K562 (cell line): ENCODE data around the gene RARG. TPM values are rescaled to one million over a fixed set of nuclear protein-coding genes. Genes with fewer than 3 reads are reported as not detected.

Experiments used
- ATAC-seq: fragments of 200-7000 bp; cut with Tn5 transposase; 3 replicates; pipeline ENCODE4 v1.9.1; 2020; ENCODE audit warnings: moderate library complexity
- BruUV-seq: library from RNA; stranded (reverse); fragments of 400-500 nt; replicated peaks from 2 replicates; lab custom pipeline; 2021; lab: Mats Ljungman, UMichigan
- CTCF ChIA-PET: fragments of 300-600 bp; formaldehyde crosslinking; extraction: SDS; loops from one replicate; lab custom pipeline; 2021; ENCODE audit warnings: low intra/inter-chr PET ratio; lab: Yijun Ruan, JAX
- POLR2A ChIA-PET: fragments of 300-600, 350-650 bp; sonication (Branson Sonifier 250); formaldehyde crosslinking; extraction: SDS; loops from one replicate; lab custom pipeline; 2021; ENCODE audit warnings: antibody characterized with exemption, inconsistent platforms; lab: Yijun Ruan, JAX
- DNase-seq, 4 experiments: peaks; one replicate each; pipeline versions ENCODE4 v3.0.0 to v3.0.0-alpha.2; 2011 to 2018; ENCODE audit warnings: low spot score in 3 of 4, mixed read lengths in 3 of 4; ENCODE audit errors: extremely low read depth in 1 of 4
- FAIRE-seq: peaks from 2 replicates; lab custom pipeline; 2011; peaks lifted over from hg19 to GRCh38; lab: Jason Lieb, UNC
- H2AFZ ChIP-seq: 2 replicates; pipeline ENCODE4 v1.6.0; 2011; ENCODE audit warnings: low read depth, low read length, control low read depth, inconsistent platforms
- H3K27ac ChIP-seq: fragments of 200-600 bp; 3 replicates; pipeline ENCODE4 v1.8.0; 2011; ENCODE audit warnings: low read depth, mild to moderate bottlenecking, control low read depth, inconsistent platforms, low read length, moderate library complexity, mixed read lengths; ENCODE audit errors: extremely low read depth
- H3K27me3 ChIP-seq, 2 experiments: fragments of 300-600 bp in 1 of 2; 2 replicates in 1 of 2; 3 replicates in 1 of 2; pipeline versions ENCODE4 v1.6.0 to v1.8.0; 2011; ENCODE audit warnings: inconsistent platforms in 2 of 2, low read length in 2 of 2, mild to moderate bottlenecking in 1 of 2, mixed read lengths in 1 of 2, moderate library complexity in 1 of 2; ENCODE audit not compliant: control insufficient read depth in 2 of 2, insufficient read depth in 2 of 2
- H3K36me3 ChIP-seq: fragments of 300-600 bp; 3 replicates; pipeline ENCODE4 v1.8.0; 2011; ENCODE audit warnings: mild to moderate bottlenecking, low read length, inconsistent platforms; ENCODE audit not compliant: control insufficient read depth, insufficient read depth
- H3K4me1 ChIP-seq, 2 experiments: fragments of 200-600 bp in 1 of 2; replicated peaks in 1 of 2; 2 replicates in 1 of 2; 3 replicates in 1 of 2; pipeline versions ENCODE4 v1.5.1 to v1.8.0; 2011; ENCODE audit warnings: inconsistent platforms in 2 of 2, low read length in 2 of 2, mild to moderate bottlenecking in 1 of 2, mixed read lengths in 1 of 2, moderate library complexity in 1 of 2; ENCODE audit not compliant: control insufficient read depth in 2 of 2, insufficient read depth in 2 of 2
- H3K4me2 ChIP-seq: 2 replicates; pipeline ENCODE4 v1.6.1; 2011; ENCODE audit warnings: low read length, control low read depth, inconsistent platforms, mixed read lengths; ENCODE audit not compliant: insufficient read depth
- H3K4me3 ChIP-seq: fragments of 200-600 bp; sonication (generic), shearing (Covaris generic); 2 replicates; pipeline ENCODE4 v1.5.1; 2016; ENCODE audit warnings: control low read depth, inconsistent platforms
- H3K79me2 ChIP-seq: fragments of 200-600 bp; 3 replicates; pipeline ENCODE4 v1.8.0; 2011; ENCODE audit warnings: low read length, inconsistent platforms; ENCODE audit not compliant: control insufficient read depth, insufficient read depth
- H3K9ac ChIP-seq, 2 experiments: 2 replicates each; pipeline versions ENCODE4 v1.6.0 to v1.6.1; 2011; ENCODE audit warnings: low read depth in 2 of 2, low read length in 2 of 2, control low read depth in 1 of 2, inconsistent platforms in 1 of 2, mild to moderate bottlenecking in 1 of 2, mixed read lengths in 1 of 2; ENCODE audit not compliant: insufficient read depth in 1 of 2
- H3K9me1 ChIP-seq: one replicate; pipeline ENCODE4 v1.6.0; 2011; ENCODE audit warnings: inconsistent platforms, mild to moderate bottlenecking, low read length, moderate library complexity; ENCODE audit not compliant: control insufficient read depth, insufficient read depth
- H3K9me3 ChIP-seq: replicated peaks from 2 replicates; pipeline ENCODE4 v1.5.1; 2011; ENCODE audit warnings: low read depth, low read length, inconsistent platforms; ENCODE audit not compliant: control insufficient read depth, insufficient read depth
- H4K20me1 ChIP-seq: replicated peaks from 2 replicates; pipeline ENCODE4 v1.6.1; 2011; ENCODE audit warnings: low read length, inconsistent platforms, mixed read lengths; ENCODE audit not compliant: control insufficient read depth, insufficient read depth
- CXXC5 ChIP-seq: fragments of 250-450 bp; sonication (Bioruptor Pico); IDR thresholded peaks from 2 replicates; pipeline ENCODE4 v1.8.0; 2022; ENCODE audit warnings: inconsistent platforms, mild to moderate bottlenecking, moderate library complexity
- DEAF1 ChIP-seq: fragments of 450-650 bp; formaldehyde crosslinking; IDR thresholded peaks from 2 replicates; pipeline ENCODE4 v1.4.0; 2020; ENCODE audit warnings: mild to moderate bottlenecking, moderate library complexity
- HDAC8 ChIP-seq: fragments of 450-650 bp; IDR thresholded peaks from 2 replicates; pipeline ENCODE4 v1.6.1; 2016; ENCODE audit warnings: mild to moderate bottlenecking, missing genetic modification characterization, moderate library complexity, missing compliant biosample characterization
- KDM1A ChIP-seq, 2 experiments: fragments of 450-650 bp; IDR thresholded peaks; 2 replicates each; pipeline ENCODE4 v1.6.1; 2016; ENCODE audit warnings: mild to moderate bottlenecking in 2 of 2
- MAFG ChIP-seq: fragments of 450-650 bp; conservative IDR thresholded peaks from 2 replicates; pipeline ENCODE4 v1.6.1; 2016; ENCODE audit warnings: missing genetic modification characterization, missing compliant biosample characterization
- MTF1 ChIP-seq: fragments of 250-450 bp; sonication (Bioruptor Pico); IDR thresholded peaks from 2 replicates; pipeline ENCODE4 v1.9.0; 2021; ENCODE audit warnings: moderate library complexity, mild to moderate bottlenecking, inconsistent platforms, borderline replicate concordance
- MYC ChIP-seq, 2 experiments: fragments of 250-450 bp in 1 of 2; sonication (Bioruptor Pico) in 1 of 2; IDR thresholded peaks; 2 replicates each; pipeline versions ENCODE4 v1.5.1 to v1.6.1; 2012 to 2021; ENCODE audit warnings: low read depth in 2 of 2, borderline replicate concordance in 1 of 2, improper control_type of control experiment in 1 of 2, low read length in 1 of 2, mild to moderate bottlenecking in 1 of 2, moderate library complexity in 1 of 2
- NFRKB ChIP-seq: fragments of 450-650 bp; IDR thresholded peaks from 2 replicates; pipeline ENCODE4 v1.6.1; 2016; ENCODE audit warnings: low read depth
- POLR2G ChIP-seq: fragments of 200-400 bp; formaldehyde crosslinking; IDR thresholded peaks from 2 replicates; pipeline ENCODE4 v1.6.1; 2017; ENCODE audit warnings: low read depth, mild to moderate bottlenecking, antibody characterized with exemption, low read length, moderate library complexity
- ZNF224 ChIP-seq: sonication (generic); formaldehyde crosslinking; IDR thresholded peaks from 2 replicates; pipeline ENCODE4 v1.8.0; 2022; ENCODE audit warnings: mild to moderate bottlenecking, missing genetic modification reagents
- ZNF41 ChIP-seq: fragments of 250-450 bp; sonication (Bioruptor Pico); conservative IDR thresholded peaks from 2 replicates; pipeline ENCODE4 v1.4.0; 2020; ENCODE audit warnings: mild to moderate bottlenecking
- ZZZ3 ChIP-seq: fragments of 450-650 bp; IDR thresholded peaks from 2 replicates; pipeline ENCODE4 v1.6.1; 2016; ENCODE audit warnings: antibody characterized with exemption, mild to moderate bottlenecking, moderate library complexity
- WGBS: fragments of 100-300 bp; shearing (Covaris generic); methylation state at CpG from one replicate; pipeline ENCODE4 v1.1.6; 2016; ENCODE audit warnings: low coverage, mixed read lengths; ENCODE audit not compliant: insufficient coverage; ENCODE audit errors: missing lambda C conversion rate; 5-methylcytosine and 5-hydroxymethylcytosine counted together
- in situ Hi-C: fragments of 300-500 bp; cut with MboI; formaldehyde crosslinking; loops from 4 replicates; pipeline ENCODE4 v1.15.0; 2018; ENCODE audit warnings: inconsistent platforms, mixed read lengths
- intact Hi-C: fragments of 100-400 bp; cut with micrococcal nuclease; formaldehyde crosslinking; loops from 2 replicates; pipeline ENCODE4 v1.14.2; 2022
- polyA plus RNA-seq, 8 experiments: library from polyadenylated mRNA; depleted of rRNA in 4 of 8; stranded (reverse) in 5 of 8; unstranded in 3 of 8; fragments of >200 nt; fragmentation: Nextera tagmentation in 2 of 8; fragmentation: Illumina TruSeq in 1 of 8; extraction: Ambion mirVana in 2 of 8; extraction: Trizol in 1 of 8; gene quantifications; 2 replicates each; pipeline versions ENCODE4 v1.2.1 to v1.2.3, GENCODE V29; 2011 to 2014; ENCODE audit warnings: inconsistent platforms in 1 of 8, missing spikeins in 1 of 8
- total RNA-seq, 7 experiments: library from RNA; depleted of rRNA in 6 of 7; stranded (reverse); fragments of >200 nt in 6 of 7; fragmentation: Illumina TruSeq in 2 of 7; extraction: Trizol in 2 of 7; gene quantifications; 2 replicates each; pipeline versions ENCODE4 v1.2.1 to v1.2.3, GENCODE V29; 2011 to 2021; ENCODE audit warnings: low replicate concordance in 1 of 7
- TF ChIP-seq, protein P1 (sequence below): sonication (generic); formaldehyde crosslinking; IDR thresholded peaks from 2 replicates; pipeline ENCODE4 v1.8.0; 2022; ENCODE audit warnings: mild to moderate bottlenecking, missing genetic modification reagents

The RARG gene
- total and polyA plus RNA-seq, 9 of the 15 experiments (the other 6 are each of a cell fraction or from before 2014, with no cell fraction given), result 0.18 to 7.6 (median 3.8) TPM

DNA sequence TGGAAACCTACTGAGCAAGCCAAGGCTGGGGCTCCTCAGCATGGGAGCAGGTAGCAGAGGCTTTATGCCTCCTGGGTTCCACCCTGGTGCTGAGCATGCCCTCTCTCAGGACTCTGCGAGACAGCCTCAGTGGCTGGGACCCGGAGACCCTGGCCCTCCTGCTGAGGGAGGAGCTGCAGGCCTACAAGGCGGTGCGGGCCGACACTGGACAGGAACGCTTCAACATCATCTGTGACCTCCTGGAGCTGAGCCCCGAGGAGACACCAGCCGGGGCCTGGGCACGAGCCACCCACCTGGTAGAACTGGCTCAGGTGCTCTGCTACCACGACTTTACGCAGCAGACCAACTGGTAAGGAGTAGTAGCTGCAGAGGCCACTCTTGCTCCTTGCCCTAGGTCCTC lies 44.5 kb upstream of the RARG start:
- in situ Hi-C loops (no loop called here), intact Hi-C loops (no loop called here)
- Histone ChIP-seq H3K79me2 (peaks cover 2% of the 10 kb centered on the region; the same call in 1 of the 3 replicates), H3K27me3 (no peaks in the 10 kb centered on the region), H3K9ac (peak overlapping the region in 1 of 2 experiments; percentile 62; a peak in 2 of 4 replicates), H2AFZ (no peak overlapping the region), H3K9me1 (no peaks in the 10 kb centered on the region), H3K4me2 (no peak overlapping the region), H3K27ac (no peak overlapping the region), H3K9me3 (no peaks in the 10 kb centered on the region), H3K4me1 (no peaks in the 10 kb centered on the region), H3K36me3 (peaks cover 79% of the 10 kb centered on the region), H3K4me3 (no peak overlapping the region), H4K20me1 (no peaks in the 10 kb centered on the region; the same call in 1 of the 2 replicates)
- WGBS, result 92% methylated on average over 10 of the region's 11 CpGs
- TF ChIP-seq POLR2G (peak; percentile 37; the same call in 1 of the 2 replicates), DEAF1 (no peak)
- no peak for FAIRE-seq
- BruUV-seq, result no TSS peak
- ATAC-seq, result no peak
- no peak for DNase-seq
- POLR2A ChIA-PET, result interaction anchor here (0.6 to 1.4 kb wide), 4 partner anchors 9 to 19 kb away, joined by 3 to 4 read pairs (median 3); partner anchors contain the start of gene PFDN5
- CTCF ChIA-PET, result interaction anchor here (0.5 kb wide), 1 partner anchor 159 kb away, joined by 3 read pairs; no protein-coding TSS in a partner anchor

- no peak for ATAC-seq
- ChIA-PET CTCF (no interaction called here), POLR2A (no interaction called here)
- no peak overlapping the region for H3K9ac ChIP-seq
- no peak for DNase-seq
- in situ Hi-C loops, result no loop called here
- no peaks in the 10 kb centered on the region for H3K27me3 ChIP-seq
- H3K4me3 ChIP-seq, result no peak overlapping the region
- no peaks in the 10 kb centered on the region for H3K9me3 ChIP-seq
- peaks cover 19% of the 10 kb centered on the region for H3K79me2 ChIP-seq
- intact Hi-C loops, result no loop called here
- no peak overlapping the region for H3K27ac ChIP-seq
- no peaks in the 10 kb centered on the region; the same call in 1 of the 2 replicates for H4K20me1 ChIP-seq
- no peak overlapping the region for H3K4me2 ChIP-seq
- H3K36me3 ChIP-seq, result peaks cover 82% of the 10 kb centered on the region
- no peak for FAIRE-seq
- no peaks in the 10 kb centered on the region for H3K9me1 ChIP-seq
- H3K4me1 ChIP-seq, result peaks cover 14 to 16% of the 10 kb centered on the region in 2 experiments; a peak in 4 of 5 replicates
- no TSS peak for BruUV-seq
- H2AFZ ChIP-seq, result no peak overlapping the region
- WGBS, result 96% methylated on average over 5 of the region's 5 CpGs
- TF ChIP-seq MTF1 (CRISPR knock-in tag) (no peak), CXXC5 (CRISPR knock-in tag) (no peak), MYC (IDR thresholded peaks at IDR 0.05; ENCODE audit: low read depth, low read length) (no peak), MYC (CRISPR knock-in tag; IDR thresholded peaks at IDR 0.05; ENCODE audit: borderline replicate concordance, low read depth) (no peak), NFRKB (no peak), ZNF41 (no peak), ZNF224 (CRISPR knock-in tag) (no peak), HDAC8 (tag) (no peak), KDM1A (IDR thresholded peaks at IDR 0.05) (no peak), MAFG (no peak), ZZZ3 (no peak)
- TF ChIP-seq, protein P1, sequence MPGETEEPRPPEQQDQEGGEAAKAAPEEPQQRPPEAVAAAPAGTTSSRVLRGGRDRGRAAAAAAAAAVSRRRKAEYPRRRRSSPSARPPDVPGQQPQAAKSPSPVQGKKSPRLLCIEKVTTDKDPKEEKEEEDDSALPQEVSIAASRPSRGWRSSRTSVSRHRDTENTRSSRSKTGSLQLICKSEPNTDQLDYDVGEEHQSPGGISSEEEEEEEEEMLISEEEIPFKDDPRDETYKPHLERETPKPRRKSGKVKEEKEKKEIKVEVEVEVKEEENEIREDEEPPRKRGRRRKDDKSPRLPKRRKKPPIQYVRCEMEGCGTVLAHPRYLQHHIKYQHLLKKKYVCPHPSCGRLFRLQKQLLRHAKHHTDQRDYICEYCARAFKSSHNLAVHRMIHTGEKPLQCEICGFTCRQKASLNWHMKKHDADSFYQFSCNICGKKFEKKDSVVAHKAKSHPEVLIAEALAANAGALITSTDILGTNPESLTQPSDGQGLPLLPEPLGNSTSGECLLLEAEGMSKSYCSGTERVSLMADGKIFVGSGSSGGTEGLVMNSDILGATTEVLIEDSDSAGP, result no peak
These were observed 42.4 kb upstream of the RARG start for GRCh38 chr12:53274445-53274844.
